ENCODE data around the gene PPM1H. TPM values are rescaled to one million over a fixed set of nuclear protein-coding genes. Genes with fewer than 3 reads are reported as not detected.
"Not testable (repeated sequence)": the region's sequence is repeated elsewhere in the genome, so short reads cannot be mapped to it uniquely, and the experiment has no call there.

The PPM1H gene
- total RNA-seq, 1 experiment from 2014 or later, result 37.1 TPM

DNA sequence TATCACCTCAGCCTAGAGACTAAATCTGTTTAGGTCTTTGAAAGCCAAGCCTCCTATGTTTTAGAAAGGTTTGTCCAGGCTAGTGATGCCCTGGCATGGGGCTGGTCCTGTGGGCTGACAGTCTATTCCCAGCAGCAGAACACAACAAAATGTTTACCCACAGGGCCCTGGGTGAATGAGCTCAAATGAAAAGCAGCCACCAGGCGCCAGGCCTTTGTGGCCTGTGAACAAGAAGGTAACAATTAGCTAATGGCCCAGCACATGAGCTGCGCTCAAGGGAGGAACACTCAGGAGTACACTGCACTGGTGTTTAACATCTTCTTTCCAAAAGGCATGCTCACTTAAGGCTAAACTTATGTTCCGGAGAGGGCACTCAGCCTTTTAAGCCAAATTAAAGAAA is 266.2 kb downstream of the PPM1H start:
- Mint-ChIP-seq H3K36me3 (peaks cover 34% of the 10 kb centered on the region), H3K27ac (no peak overlapping the region), H3K4me1 (peaks cover 29% of the 10 kb centered on the region), H3K9me3 (no peaks in the 10 kb centered on the region), H3K4me3 (no peak overlapping the region), H3K27me3 (ENCODE audit: low read depth) (no peaks in the 10 kb centered on the region)
- ChIA-PET CTCF (interaction anchor here (1.0 kb wide), 1 partner anchor 87 kb away, joined by 4 read pairs; no protein-coding TSS in a partner anchor), POLR2A (no interaction called here)
- no peak for DNase-seq (ENCODE audit: low spot score)
- ATAC-seq, result no peak
- TF ChIP-seq, protein P1, sequence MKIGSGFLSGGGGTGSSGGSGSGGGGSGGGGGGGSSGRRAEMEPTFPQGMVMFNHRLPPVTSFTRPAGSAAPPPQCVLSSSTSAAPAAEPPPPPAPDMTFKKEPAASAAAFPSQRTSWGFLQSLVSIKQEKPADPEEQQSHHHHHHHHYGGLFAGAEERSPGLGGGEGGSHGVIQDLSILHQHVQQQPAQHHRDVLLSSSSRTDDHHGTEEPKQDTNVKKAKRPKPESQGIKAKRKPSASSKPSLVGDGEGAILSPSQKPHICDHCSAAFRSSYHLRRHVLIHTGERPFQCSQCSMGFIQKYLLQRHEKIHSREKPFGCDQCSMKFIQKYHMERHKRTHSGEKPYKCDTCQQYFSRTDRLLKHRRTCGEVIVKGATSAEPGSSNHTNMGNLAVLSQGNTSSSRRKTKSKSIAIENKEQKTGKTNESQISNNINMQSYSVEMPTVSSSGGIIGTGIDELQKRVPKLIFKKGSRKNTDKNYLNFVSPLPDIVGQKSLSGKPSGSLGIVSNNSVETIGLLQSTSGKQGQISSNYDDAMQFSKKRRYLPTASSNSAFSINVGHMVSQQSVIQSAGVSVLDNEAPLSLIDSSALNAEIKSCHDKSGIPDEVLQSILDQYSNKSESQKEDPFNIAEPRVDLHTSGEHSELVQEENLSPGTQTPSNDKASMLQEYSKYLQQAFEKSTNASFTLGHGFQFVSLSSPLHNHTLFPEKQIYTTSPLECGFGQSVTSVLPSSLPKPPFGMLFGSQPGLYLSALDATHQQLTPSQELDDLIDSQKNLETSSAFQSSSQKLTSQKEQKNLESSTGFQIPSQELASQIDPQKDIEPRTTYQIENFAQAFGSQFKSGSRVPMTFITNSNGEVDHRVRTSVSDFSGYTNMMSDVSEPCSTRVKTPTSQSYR (CRISPR knock-in tag; IDR thresholded peaks at IDR 0.05), result no peak
- TF ChIP-seq JUN (CRISPR knock-in tag; IDR thresholded peaks at IDR 0.05) (no peak), MYBL2 (CRISPR knock-in tag; IDR thresholded peaks at IDR 0.05) (no peak), ZNF219 (CRISPR knock-in tag; IDR thresholded peaks at IDR 0.05; ENCODE audit: borderline replicate concordance) (no peak), TCF7 (CRISPR knock-in tag; IDR thresholded peaks at IDR 0.05; ENCODE audit: low read depth) (no peak), JAZF1 (CRISPR knock-in tag; IDR thresholded peaks at IDR 0.05) (no peak), KAT7 (CRISPR knock-in tag; IDR thresholded peaks at IDR 0.05; ENCODE audit: borderline replicate concordance) (no peak), SMAD4 (CRISPR knock-in tag; IDR thresholded peaks at IDR 0.05) (no peak)
- TF ChIP-seq, protein P2, sequence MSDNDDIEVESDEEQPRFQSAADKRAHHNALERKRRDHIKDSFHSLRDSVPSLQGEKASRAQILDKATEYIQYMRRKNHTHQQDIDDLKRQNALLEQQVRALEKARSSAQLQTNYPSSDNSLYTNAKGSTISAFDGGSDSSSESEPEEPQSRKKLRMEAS (CRISPR knock-in tag; IDR thresholded peaks at IDR 0.05), result no peak
- TF ChIP-seq, protein P3, sequence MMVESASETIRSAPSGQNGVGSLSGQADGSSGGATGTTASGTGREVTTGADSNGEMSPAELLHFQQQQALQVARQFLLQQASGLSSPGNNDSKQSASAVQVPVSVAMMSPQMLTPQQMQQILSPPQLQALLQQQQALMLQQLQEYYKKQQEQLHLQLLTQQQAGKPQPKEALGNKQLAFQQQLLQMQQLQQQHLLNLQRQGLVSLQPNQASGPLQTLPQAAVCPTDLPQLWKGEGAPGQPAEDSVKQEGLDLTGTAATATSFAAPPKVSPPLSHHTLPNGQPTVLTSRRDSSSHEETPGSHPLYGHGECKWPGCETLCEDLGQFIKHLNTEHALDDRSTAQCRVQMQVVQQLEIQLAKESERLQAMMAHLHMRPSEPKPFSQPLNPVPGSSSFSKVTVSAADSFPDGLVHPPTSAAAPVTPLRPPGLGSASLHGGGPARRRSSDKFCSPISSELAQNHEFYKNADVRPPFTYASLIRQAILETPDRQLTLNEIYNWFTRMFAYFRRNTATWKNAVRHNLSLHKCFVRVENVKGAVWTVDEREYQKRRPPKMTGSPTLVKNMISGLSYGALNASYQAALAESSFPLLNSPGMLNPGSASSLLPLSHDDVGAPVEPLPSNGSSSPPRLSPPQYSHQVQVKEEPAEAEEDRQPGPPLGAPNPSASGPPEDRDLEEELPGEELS (CRISPR knock-in tag; IDR thresholded peaks at IDR 0.05), result no peak
- TF ChIP-seq, protein P4, sequence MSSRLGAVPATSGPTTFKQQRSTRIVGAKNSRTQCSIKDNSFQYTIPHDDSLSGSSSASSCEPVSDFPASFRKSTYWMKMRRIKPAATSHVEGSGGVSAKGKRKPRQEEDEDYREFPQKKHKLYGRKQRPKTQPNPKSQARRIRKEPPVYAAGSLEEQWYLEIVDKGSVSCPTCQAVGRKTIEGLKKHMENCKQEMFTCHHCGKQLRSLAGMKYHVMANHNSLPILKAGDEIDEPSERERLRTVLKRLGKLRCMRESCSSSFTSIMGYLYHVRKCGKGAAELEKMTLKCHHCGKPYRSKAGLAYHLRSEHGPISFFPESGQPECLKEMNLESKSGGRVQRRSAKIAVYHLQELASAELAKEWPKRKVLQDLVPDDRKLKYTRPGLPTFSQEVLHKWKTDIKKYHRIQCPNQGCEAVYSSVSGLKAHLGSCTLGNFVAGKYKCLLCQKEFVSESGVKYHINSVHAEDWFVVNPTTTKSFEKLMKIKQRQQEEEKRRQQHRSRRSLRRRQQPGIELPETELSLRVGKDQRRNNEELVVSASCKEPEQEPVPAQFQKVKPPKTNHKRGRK (CRISPR knock-in tag; IDR thresholded peaks at IDR 0.05; ENCODE audit: borderline replicate concordance), result no peak
- TF ChIP-seq, protein P5, sequence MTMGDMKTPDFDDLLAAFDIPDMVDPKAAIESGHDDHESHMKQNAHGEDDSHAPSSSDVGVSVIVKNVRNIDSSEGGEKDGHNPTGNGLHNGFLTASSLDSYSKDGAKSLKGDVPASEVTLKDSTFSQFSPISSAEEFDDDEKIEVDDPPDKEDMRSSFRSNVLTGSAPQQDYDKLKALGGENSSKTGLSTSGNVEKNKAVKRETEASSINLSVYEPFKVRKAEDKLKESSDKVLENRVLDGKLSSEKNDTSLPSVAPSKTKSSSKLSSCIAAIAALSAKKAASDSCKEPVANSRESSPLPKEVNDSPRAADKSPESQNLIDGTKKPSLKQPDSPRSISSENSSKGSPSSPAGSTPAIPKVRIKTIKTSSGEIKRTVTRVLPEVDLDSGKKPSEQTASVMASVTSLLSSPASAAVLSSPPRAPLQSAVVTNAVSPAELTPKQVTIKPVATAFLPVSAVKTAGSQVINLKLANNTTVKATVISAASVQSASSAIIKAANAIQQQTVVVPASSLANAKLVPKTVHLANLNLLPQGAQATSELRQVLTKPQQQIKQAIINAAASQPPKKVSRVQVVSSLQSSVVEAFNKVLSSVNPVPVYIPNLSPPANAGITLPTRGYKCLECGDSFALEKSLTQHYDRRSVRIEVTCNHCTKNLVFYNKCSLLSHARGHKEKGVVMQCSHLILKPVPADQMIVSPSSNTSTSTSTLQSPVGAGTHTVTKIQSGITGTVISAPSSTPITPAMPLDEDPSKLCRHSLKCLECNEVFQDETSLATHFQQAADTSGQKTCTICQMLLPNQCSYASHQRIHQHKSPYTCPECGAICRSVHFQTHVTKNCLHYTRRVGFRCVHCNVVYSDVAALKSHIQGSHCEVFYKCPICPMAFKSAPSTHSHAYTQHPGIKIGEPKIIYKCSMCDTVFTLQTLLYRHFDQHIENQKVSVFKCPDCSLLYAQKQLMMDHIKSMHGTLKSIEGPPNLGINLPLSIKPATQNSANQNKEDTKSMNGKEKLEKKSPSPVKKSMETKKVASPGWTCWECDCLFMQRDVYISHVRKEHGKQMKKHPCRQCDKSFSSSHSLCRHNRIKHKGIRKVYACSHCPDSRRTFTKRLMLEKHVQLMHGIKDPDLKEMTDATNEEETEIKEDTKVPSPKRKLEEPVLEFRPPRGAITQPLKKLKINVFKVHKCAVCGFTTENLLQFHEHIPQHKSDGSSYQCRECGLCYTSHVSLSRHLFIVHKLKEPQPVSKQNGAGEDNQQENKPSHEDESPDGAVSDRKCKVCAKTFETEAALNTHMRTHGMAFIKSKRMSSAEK (CRISPR knock-in tag; IDR thresholded peaks at IDR 0.05; ENCODE audit: borderline replicate concordance), result no peak

DNA sequence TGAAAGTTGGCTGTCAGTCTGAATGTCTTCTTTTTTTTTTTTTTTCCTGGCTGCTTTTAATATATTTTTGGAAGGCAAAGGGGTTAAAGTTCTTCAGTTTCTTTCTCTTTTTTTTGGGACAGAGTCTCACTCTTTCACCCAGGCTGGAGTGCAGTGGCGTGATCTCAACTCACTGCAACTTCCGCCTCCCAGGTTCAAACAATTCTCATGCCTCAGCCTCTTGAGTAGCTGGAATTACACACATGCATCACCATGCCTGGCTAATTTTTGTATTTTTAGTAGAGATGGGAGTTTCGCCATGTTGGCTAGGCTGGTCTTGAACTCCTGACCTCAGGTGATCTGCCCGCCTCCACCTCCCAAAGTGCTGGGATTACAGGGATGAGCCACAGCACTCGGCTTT is 270.0 kb downstream of the PPM1H start:
- Mint-ChIP-seq H3K36me3 (peaks cover 22% of the 10 kb centered on the region), H3K4me1 (peaks cover 39% of the 10 kb centered on the region), H3K27ac (peak overlapping the region; percentile 7; the same call in 1 of the 2 replicates)
- ATAC-seq; H3K9me3 Mint-ChIP-seq; DNase-seq (ENCODE audit: low spot score); POLR2A ChIA-PET; H3K27me3 Mint-ChIP-seq (ENCODE audit: low read depth); H3K4me3 Mint-ChIP-seq: not testable (repeated sequence)
- CTCF ChIA-PET, result interaction anchor here (0.7 kb wide), 1 partner anchor 85 kb away, joined by 3 read pairs; no protein-coding TSS in a partner anchor

Data from WTC11 (cell line).